WI38 (cell line): ENCODE measurements around the gene NLRP8.
"Not testable (repeated sequence)": the region's sequence is repeated elsewhere in the genome, so short reads cannot be mapped to it uniquely, and the experiment has no call there.

Source experiments
- H3K4me3 ChIP-seq: 2 replicates; pipeline ENCODE4 v1.5.1; 2011; ENCODE audit warnings: low read depth, mild to moderate bottlenecking, control low read depth, low read length
- TF ChIP-seq, protein P1 (sequence below): IDR thresholded peaks from 2 replicates; pipeline ENCODE4 v1.5.1; 2012; ENCODE audit warnings: low read depth, mild to moderate bottlenecking, control low read depth, low read length

NLRP8 gene

DNA sequence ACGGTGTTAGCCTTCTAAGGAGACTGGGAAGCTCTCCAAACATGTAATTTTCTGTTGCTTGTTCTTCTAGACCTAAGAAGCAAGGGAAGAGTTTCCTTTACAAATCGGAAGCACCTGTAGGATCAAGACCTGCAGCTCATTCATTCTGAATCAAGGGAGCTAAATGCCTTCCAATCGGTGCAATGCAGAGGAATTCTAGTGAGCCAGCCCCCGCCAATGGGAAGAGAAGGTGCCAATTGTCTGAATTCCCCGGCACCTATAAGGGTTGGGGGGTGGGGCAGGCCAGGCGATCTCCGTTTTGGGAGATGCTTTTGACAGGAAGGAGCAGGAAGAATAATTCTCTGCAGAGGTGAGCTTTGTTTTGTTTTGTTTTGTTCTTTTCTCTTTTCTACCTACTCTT, 8.4 kb upstream of the NLRP8 start:
- TF ChIP-seq, protein P1, sequence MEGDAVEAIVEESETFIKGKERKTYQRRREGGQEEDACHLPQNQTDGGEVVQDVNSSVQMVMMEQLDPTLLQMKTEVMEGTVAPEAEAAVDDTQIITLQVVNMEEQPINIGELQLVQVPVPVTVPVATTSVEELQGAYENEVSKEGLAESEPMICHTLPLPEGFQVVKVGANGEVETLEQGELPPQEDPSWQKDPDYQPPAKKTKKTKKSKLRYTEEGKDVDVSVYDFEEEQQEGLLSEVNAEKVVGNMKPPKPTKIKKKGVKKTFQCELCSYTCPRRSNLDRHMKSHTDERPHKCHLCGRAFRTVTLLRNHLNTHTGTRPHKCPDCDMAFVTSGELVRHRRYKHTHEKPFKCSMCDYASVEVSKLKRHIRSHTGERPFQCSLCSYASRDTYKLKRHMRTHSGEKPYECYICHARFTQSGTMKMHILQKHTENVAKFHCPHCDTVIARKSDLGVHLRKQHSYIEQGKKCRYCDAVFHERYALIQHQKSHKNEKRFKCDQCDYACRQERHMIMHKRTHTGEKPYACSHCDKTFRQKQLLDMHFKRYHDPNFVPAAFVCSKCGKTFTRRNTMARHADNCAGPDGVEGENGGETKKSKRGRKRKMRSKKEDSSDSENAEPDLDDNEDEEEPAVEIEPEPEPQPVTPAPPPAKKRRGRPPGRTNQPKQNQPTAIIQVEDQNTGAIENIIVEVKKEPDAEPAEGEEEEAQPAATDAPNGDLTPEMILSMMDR = no peak
- H3K4me3 ChIP-seq = no peak overlapping the region

DNA sequence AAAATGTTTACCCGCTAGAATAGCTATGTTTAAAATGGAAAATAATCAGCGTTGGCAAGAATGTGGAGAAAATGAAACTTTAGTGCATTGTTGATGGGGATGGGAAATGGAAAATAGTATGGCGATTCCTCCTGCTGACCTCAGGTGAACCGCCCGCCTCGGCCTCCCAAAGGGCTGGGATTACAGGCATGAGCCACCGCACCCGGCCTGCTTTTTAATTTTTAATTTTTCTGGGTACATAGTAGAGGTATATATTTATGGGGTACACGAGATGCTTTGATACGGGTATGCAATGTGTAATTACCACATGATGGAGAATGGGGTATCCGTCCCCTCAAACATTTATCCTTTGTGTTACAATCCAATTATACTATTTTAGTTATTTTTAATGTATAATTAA, 7.3 kb upstream of the NLRP8 start:
- no peak overlapping the region for H3K4me3 ChIP-seq
- TF ChIP-seq, protein P1 = no peak

DNA sequence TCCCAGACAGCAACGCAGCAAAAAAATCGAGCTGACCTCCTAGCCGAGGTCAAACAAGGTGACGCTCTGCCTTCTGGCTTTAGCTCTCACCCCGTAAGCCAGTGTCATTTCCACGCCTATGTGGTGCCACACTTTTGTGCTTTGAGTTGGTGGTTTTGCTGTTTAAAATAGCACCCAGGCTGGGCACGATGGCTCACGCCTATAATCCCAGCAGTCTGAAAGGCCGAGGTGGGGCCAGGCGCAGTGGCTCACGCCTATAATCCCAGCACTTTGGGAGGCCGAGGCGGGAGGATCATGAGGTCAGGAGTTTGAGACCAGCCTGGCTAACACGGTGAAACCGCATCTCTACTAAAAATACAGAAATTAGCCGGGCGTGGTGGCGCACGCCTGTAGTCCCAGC, 2.9 kb downstream of the NLRP8 start:
- H3K4me3 ChIP-seq = not testable (repeated sequence)

DNA sequence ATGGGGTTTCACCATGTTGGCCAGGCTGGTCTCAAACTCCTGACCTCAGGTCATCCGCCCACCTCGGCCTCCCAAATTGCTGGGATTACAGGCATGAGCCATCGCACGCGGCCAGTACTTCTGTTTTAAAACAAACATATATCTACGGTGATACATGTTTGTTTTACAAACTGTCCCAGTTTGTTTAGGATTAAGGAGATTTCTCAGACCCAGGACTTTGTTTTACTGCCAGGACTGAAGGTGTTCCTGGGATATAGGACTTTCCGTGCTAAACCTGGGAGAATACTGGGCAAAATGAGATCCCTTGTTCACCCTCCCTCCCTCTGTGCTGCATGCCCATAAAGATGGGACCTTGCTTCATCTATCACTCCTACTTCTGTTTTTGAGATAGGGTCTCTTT, 8.8 kb downstream of the NLRP8 start:
- TF ChIP-seq, protein P1 = no peak
- H3K4me3 ChIP-seq = no peak overlapping the region

DNA sequence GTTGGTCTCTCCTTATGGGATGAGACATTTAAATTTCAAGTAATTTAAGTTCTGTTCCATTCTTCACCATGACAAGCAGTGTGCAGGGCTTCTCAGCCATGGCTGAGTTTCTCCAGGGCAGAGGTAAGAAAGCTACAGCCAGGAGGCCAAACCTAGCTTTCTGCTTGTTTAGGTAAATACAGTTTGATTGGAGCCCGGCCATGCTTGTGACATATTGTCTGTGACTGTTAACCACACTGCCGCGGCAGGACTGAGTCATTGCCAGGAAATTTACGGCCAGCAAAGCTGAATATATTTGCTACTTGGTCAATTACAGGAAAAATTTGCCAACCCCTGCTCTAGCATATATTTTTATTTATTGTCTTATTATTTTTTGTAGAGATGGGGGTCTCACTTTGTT, 10.7 kb downstream of the NLRP8 start:
- TF ChIP-seq, protein P1 = no peak
- H3K4me3 ChIP-seq = no peak overlapping the region

DNA sequence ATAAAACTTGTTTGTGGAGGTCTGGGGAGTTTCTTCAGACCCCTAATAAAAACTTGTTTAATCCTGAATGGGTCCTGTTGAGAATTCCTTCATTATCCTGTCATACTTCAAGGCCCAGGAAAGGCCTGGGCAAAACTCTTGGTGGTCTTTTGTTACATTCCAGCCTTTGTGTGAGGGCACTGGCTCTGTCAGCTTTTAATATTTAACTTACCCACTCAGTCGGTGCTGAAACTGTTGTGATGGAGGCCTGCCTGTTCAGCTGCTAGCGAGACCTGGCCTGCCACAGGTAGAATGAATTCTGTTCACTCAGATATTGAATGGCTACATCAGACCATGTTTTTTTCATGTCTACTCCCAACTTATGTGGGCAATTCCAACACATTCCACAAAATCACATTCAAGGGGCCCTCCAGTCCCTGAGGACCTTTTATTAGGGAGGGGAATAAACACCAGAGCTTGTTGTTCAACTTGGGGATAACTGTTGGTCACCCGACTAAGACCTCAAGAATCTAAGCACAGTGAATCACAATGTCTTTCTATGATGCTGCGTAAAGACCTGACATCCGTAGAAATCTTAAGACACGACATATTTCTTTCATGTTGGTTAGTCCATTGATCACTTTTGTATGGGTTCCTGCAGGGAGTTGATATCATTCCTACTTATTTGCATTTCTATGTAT, 12.5 kb downstream of the NLRP8 start:
- H3K4me3 ChIP-seq = no peak overlapping the region
- TF ChIP-seq, protein P1 = no peak

DNA sequence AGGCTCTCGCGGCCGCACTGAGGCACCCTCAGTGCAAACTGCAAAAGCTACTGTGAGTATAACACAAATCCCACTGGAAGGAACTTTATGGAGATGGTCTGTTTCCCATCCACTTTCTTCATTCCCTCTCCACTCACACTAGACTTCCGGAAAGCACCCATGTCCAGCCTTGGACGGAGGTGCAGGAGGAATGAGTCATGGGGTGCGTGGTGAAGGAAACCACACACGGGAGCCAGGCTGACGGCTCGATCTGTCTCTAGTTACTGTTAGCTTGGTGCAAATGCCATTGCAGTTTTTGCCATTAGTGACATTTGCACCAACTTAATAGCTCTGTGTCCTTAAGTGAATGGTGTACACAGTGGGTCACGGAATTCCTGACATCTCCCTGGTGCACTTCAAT, 14.6 kb downstream of the NLRP8 start:
- no peak overlapping the region for H3K4me3 ChIP-seq
- TF ChIP-seq, protein P1 = no peak

DNA sequence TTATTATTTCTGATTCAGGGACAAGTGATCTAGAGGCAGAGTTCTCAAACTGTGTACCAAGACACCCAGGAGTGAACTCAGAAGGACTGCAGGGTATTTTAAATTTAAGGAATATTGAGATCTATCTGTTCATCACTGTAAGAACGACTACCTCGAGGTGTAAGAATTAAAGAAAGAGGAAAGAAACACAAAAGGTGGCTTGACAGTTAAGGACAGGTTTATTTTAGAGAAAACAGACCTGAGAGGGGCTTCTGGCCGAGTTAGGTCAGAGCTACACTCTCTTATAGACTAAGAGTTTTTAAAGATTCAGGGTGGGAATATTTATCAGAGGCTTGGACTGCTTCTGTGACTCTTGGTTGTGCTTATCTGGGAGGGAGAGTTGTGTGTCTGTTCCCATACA, 26.4 kb downstream of the NLRP8 start:
- TF ChIP-seq, protein P1 = no peak
- no peak overlapping the region for H3K4me3 ChIP-seq
